Activated CD4-positive, CD25-positive, alpha-beta regulatory T cell treated with anti-CD3 and anti-CD28 coated beads, Interleukin-2, amount 50 U/mL, for 72 hours (primary cell): Measurements from ENCODE around the gene ARPC1B.
"Not testable (repeated sequence)": the region's sequence is repeated elsewhere in the genome, so short reads cannot be mapped to it uniquely, and the experiment has no call there.

Experiments used
- DNase-seq: peaks from one replicate; pipeline ENCODE4 v3.0.0; 2021

The ARPC1B gene

GRCh38 chr7:99418260-99418659 is 43.7 kb downstream of the ARPC1B start:
- no peak for DNase-seq

GRCh38 chr7:99419323-99420021 is 44.9 kb downstream of the ARPC1B start:
- DNase-seq: no peak

GRCh38 chr7:99420213-99420612 is 45.7 kb downstream of the ARPC1B start:
- DNase-seq: no peak

- DNase-seq: no peak
Measured at GRCh38 chr7:99420986-99421385, 46.5 kb downstream of the ARPC1B start.

- no peak for DNase-seq
Measured at GRCh38 chr7:99422186-99422585, 47.7 kb downstream of the ARPC1B start.

GRCh38 chr7:99422625-99423024 is 48.1 kb downstream of the ARPC1B start:
- no peak for DNase-seq

- no peak for DNase-seq
Measured at GRCh38 chr7:99424932-99425730, 50.6 kb downstream of the ARPC1B start.

- no peak for DNase-seq
Measured at GRCh38 chr7:99428972-99429566, 54.5 kb downstream of the ARPC1B start.

- DNase-seq: no peak
Measured at GRCh38 chr7:99429756-99430155, 55.2 kb downstream of the ARPC1B start.

GRCh38 chr7:99431756-99432540 is 57.4 kb downstream of the ARPC1B start:
- DNase-seq: not testable (repeated sequence)

- no peak for DNase-seq
Measured at GRCh38 chr7:99433158-99433557, 58.6 kb downstream of the ARPC1B start.

- DNase-seq: no peak
Measured at GRCh38 chr7:99437946-99438572, 63.5 kb downstream of the ARPC1B start.

GRCh38 chr7:99438573-99439480 is 64.3 kb downstream of the ARPC1B start, which contains the start of the genes CPSF4 and PTCD1:
TSS of gene CPSF4 (plus strand) at chr7:99438943. CDS start at chr7:99439083, 140 bp downstream.
TSS of gene PTCD1 (minus strand) at chr7:99438798. CDS start at chr7:99435242, 3,556 bp downstream.
- peak; percentile 90 for DNase-seq

- no peak for DNase-seq
Measured at GRCh38 chr7:99440195-99440594, 65.7 kb downstream of the ARPC1B start.
